Brain microvascular endothelial cell (primary cell): ENCODE data around the gene GUK1.

Experiments
- DNase-seq: peaks from one replicate; pipeline ENCODE4 v3.0.0-alpha.2; 2020
- H3K27ac ChIP-seq: fragments of 250-450 bp; sonication (Bioruptor Pico); 2 replicates; pipeline ENCODE4 v1.5.1; 2020; ENCODE audit warnings: mild to moderate bottlenecking, moderate library complexity
- H3K27me3 ChIP-seq: fragments of 250-450 bp; sonication (Bioruptor Pico); replicated peaks from 2 replicates; pipeline ENCODE4 v1.5.1; 2020; ENCODE audit warnings: mild to moderate bottlenecking
- H3K36me3 ChIP-seq: fragments of 250-450 bp; sonication (Bioruptor Pico); replicated peaks from 2 replicates; pipeline ENCODE4 v1.5.1; 2020; ENCODE audit warnings: mild to moderate bottlenecking
- H3K4me3 ChIP-seq: 2 replicates; pipeline ENCODE4 v1.5.1; 2011; ENCODE audit warnings: low read depth, mild to moderate bottlenecking, control low read depth, low read length, moderate library complexity
- in situ Hi-C: cut with HindIII; loops from 2 replicates; pipeline ENCODE4 v1.10.0; 2017; ENCODE audit warnings: low sequenced_read_pairs, low pct_ligation_motif_present
- TF ChIP-seq, protein P1 (sequence below): IDR thresholded peaks from 2 replicates; pipeline ENCODE4 v1.5.1; 2011; ENCODE audit warnings: low read depth, mild to moderate bottlenecking, moderate library complexity, low read length, control low read depth, inconsistent platforms; ENCODE audit errors: missing control alignments

Gene GUK1

GRCh38 chr1:228151180-228151925, 11.3 kb downstream of the GUK1 start:
- no peaks in the 10 kb centered on the region for H3K27me3 ChIP-seq
- in situ Hi-C loops = no loop called here

GRCh38 chr1:228152097-228152917, 12.2 kb downstream of the GUK1 start:
- Histone ChIP-seq H3K27me3 (no peaks in the 10 kb centered on the region), H3K4me3 (no peak overlapping the region), H3K27ac (no peak overlapping the region), H3K36me3 (peaks cover 11% of the 10 kb centered on the region)
- no peak for DNase-seq
- TF ChIP-seq, protein P1, sequence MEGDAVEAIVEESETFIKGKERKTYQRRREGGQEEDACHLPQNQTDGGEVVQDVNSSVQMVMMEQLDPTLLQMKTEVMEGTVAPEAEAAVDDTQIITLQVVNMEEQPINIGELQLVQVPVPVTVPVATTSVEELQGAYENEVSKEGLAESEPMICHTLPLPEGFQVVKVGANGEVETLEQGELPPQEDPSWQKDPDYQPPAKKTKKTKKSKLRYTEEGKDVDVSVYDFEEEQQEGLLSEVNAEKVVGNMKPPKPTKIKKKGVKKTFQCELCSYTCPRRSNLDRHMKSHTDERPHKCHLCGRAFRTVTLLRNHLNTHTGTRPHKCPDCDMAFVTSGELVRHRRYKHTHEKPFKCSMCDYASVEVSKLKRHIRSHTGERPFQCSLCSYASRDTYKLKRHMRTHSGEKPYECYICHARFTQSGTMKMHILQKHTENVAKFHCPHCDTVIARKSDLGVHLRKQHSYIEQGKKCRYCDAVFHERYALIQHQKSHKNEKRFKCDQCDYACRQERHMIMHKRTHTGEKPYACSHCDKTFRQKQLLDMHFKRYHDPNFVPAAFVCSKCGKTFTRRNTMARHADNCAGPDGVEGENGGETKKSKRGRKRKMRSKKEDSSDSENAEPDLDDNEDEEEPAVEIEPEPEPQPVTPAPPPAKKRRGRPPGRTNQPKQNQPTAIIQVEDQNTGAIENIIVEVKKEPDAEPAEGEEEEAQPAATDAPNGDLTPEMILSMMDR = no peak
- in situ Hi-C loops = no loop called here

More at GRCh38 chr1:228151180-228151925, 11.3 kb downstream of the GUK1 start:
- TF ChIP-seq, protein P1 = no peak
- DNase-seq = no peak
- peaks cover 14% of the 10 kb centered on the region for H3K36me3 ChIP-seq
- H3K27ac ChIP-seq = no peak overlapping the region
- H3K4me3 ChIP-seq = no peak overlapping the region

DNA sequence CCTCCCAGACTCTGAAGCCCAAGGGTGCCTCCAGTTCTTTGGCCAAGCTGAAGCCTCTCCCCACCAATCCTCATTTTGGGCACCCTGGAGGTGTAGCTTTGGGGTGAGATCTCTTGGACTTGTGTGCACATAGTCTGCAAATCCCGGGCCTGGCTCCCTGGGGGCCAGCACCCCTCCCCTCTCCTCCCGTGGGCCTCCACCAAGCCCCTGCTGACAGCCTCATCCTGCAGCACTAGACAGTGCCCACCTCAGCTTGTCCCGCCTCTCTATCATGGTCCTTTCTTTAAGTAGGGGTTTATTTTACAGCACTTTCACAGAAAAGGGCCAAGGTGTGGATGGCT, 12.8 kb downstream of the GUK1 start:
- in situ Hi-C loops = no loop called here
- no peak overlapping the region for H3K4me3 ChIP-seq
- TF ChIP-seq, protein P1 = no peak
- no peak for DNase-seq
- H3K27ac ChIP-seq = no peak overlapping the region
- peaks cover 2% of the 10 kb centered on the region for H3K27me3 ChIP-seq
- peaks cover 9% of the 10 kb centered on the region for H3K36me3 ChIP-seq

DNA sequence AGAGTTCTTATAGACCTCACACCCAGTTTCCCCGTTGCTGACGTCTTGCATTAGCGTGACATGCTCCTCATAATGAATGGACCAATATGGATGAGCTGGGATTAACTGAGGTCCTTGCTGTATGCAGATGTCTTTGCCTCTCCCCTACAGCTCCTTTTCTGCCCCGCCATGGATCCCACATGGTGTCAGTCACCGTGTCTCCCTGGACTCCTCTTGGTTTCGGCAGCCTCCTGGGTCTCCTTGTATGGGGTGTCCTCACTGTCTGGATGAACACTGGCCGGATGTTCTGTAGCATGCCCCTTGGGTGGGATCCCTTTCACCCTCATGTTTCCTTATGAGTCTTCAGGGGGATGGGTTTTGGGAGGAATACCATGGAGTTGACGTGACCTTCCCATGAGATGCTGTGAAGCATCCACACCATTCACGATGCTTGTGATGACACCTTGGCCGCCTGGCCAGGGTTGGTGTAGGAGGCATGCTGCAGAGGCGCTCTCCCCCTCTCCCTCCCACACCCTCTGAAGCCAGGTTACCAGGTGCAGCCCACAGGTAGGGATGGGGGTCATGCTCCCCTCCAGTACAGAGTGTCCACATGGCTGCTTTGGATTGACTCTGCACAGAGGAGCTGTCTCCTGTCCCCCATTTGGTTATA, 14.1 kb downstream of the GUK1 start:
- TF ChIP-seq, protein P1 = no peak
- H3K27me3 ChIP-seq = peaks cover 11% of the 10 kb centered on the region
- H3K4me3 ChIP-seq = no peak overlapping the region
- H3K36me3 ChIP-seq = no peaks in the 10 kb centered on the region
- H3K27ac ChIP-seq = no peak overlapping the region
- no peak for DNase-seq
- in situ Hi-C loops = no loop called here

DNA sequence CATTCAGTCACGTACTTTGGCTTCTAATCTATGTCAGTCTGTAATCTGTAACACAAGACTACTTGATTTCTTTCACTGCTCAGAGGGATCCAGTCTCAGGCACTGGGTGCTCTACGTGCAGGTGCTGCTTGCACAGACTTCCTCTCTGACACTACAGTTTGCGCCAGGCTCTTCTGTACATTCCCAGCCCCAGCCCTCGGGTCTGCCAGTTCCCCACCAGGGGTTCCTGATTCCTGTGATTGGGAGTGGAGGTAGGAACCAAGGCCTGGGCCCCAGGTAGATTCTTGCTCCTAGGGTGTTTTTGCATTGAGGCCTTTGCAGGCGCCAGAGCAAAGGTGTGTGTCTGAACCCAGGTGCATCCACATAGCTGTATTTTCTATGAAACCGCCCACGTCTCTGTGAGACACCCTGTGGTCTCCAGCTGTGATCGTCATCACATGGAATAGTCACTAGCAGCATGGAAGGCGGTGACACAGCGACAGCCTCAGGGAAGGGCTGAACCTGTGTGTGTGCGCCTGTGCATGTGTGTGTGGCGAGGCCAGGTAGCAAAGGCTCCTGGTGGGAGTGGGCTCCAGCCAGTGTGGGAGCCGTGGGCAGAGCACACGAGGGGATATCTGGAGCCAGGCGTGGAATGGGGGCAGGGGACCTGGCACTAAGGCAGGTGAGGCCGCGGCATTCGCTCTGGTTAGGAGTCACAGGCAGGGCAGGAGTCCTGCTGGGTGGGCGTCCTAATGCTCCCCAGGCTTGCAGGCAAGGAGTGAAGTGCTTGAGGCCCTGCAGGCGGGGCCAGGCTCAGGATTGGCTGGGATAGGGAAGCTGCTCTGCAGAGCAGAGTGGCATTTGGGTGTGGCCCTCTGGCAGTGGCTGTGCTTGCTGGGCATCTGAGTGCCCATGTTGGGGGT, 14.8 kb downstream of the GUK1 start:
- in situ Hi-C loops = no loop called here
- H3K4me3 ChIP-seq = no peak overlapping the region
- no peaks in the 10 kb centered on the region for H3K36me3 ChIP-seq
- TF ChIP-seq, protein P1 = no peak
- peaks cover 13% of the 10 kb centered on the region for H3K27me3 ChIP-seq
- no peak for DNase-seq
- H3K27ac ChIP-seq = no peak overlapping the region
